GM23338 (cell line): Measurements from ENCODE around the gene KIF20B. TPM values are rescaled to one million over a fixed set of nuclear protein-coding genes. Genes with fewer than 3 reads are reported as not detected.

Source experiments
- ATAC-seq: fragments of 200-7000 bp; cut with Tn5 transposase; 3 replicates; pipeline ENCODE4 v1.9.1; 2020
- DNase-seq: peaks from one replicate; pipeline ENCODE4 v3.0.0-alpha.2; 2015; ENCODE audit warnings: low spot score
- H2AFZ ChIP-seq: fragments of 200-600 bp; sonication (generic); 2 replicates; pipeline ENCODE4 v1.8.0; 2016; ENCODE audit warnings: antibody characterized with exemption, mild to moderate bottlenecking, moderate library complexity
- H3F3A ChIP-seq: fragments of 200-600 bp; sonication (generic); replicated peaks from 2 replicates; pipeline ENCODE4 v1.8.0; 2017; ENCODE audit warnings: antibody characterized with exemption, mixed run types, low read depth
- H3K27ac ChIP-seq: fragments of 200-600 bp; sonication (generic); 2 replicates; pipeline ENCODE4 v1.6.1; 2016; ENCODE audit warnings: low read depth
- H3K27me3 ChIP-seq: fragments of 200-600 bp; sonication (generic); 2 replicates; pipeline ENCODE4 v1.8.0; 2016; ENCODE audit warnings: mild to moderate bottlenecking, mixed run types, moderate library complexity; ENCODE audit not compliant: insufficient read depth
- H3K36me3 ChIP-seq: fragments of 200-600 bp; sonication (generic); 2 replicates; pipeline ENCODE4 v1.8.0; 2016; ENCODE audit warnings: mild to moderate bottlenecking; ENCODE audit not compliant: insufficient read depth
- H3K4me1 ChIP-seq: fragments of 200-600 bp; sonication (generic); 2 replicates; pipeline ENCODE4 v1.8.0; 2016; ENCODE audit warnings: mild to moderate bottlenecking, moderate library complexity; ENCODE audit not compliant: insufficient read depth
- H3K4me2 ChIP-seq: fragments of 200-600 bp; sonication (generic); 2 replicates; pipeline ENCODE4 v1.7.1; 2017; ENCODE audit warnings: mixed run types
- H3K4me3 ChIP-seq: fragments of 200-600 bp; sonication (generic); 2 replicates; pipeline ENCODE4 v1.6.1; 2016; ENCODE audit warnings: mixed run types
- H3K79me2 ChIP-seq: fragments of 200-600 bp; sonication (generic); replicated peaks from 2 replicates; pipeline ENCODE4 v1.8.0; 2017; ENCODE audit warnings: mild to moderate bottlenecking; ENCODE audit not compliant: insufficient read depth
- H3K9me2 ChIP-seq: fragments of 200-600 bp; sonication (generic); 2 replicates; pipeline ENCODE4 v1.8.0; 2017; ENCODE audit not compliant: insufficient read depth
- H4K20me1 ChIP-seq: fragments of 200-600 bp; sonication (generic); replicated peaks from 2 replicates; pipeline ENCODE4 v1.8.0; 2017; ENCODE audit warnings: mild to moderate bottlenecking; ENCODE audit not compliant: insufficient read depth
- H3K27ac Mint-ChIP-seq: 2 replicates; pipeline ENCODE4 v1.8.0; 2020; ENCODE audit warnings: inconsistent platforms, mild to moderate bottlenecking, moderate library complexity, mixed read lengths
- H3K27me3 Mint-ChIP-seq: 3 replicates; pipeline ENCODE4 v1.8.0; 2022; ENCODE audit warnings: low read depth, mild to moderate bottlenecking, moderate library complexity, mixed read lengths, inconsistent platforms; ENCODE audit not compliant: insufficient read depth, poor library complexity
- H3K36me3 Mint-ChIP-seq: 3 replicates; pipeline ENCODE4 v1.8.0; 2021; ENCODE audit warnings: low read depth, mild to moderate bottlenecking, inconsistent platforms, moderate library complexity, mixed read lengths
- H3K4me1 Mint-ChIP-seq: 3 replicates; pipeline ENCODE4 v1.8.0; 2020; ENCODE audit warnings: mild to moderate bottlenecking, inconsistent platforms, mixed read lengths
- H3K4me3 Mint-ChIP-seq: 3 replicates; pipeline ENCODE4 v1.8.0; 2021; ENCODE audit warnings: moderate library complexity, mild to moderate bottlenecking, inconsistent platforms, mixed read lengths
- H3K9me3 Mint-ChIP-seq: 3 replicates; pipeline ENCODE4 v1.8.0; 2020; ENCODE audit warnings: moderate library complexity, mild to moderate bottlenecking, inconsistent platforms, mixed read lengths
- CREB1 ChIP-seq: fragments of 250-450 bp; sonication (Bioruptor Pico); IDR thresholded peaks from 2 replicates; pipeline ENCODE4 v1.5.0; 2020; ENCODE audit warnings: low read depth, mild to moderate bottlenecking, moderate library complexity
- ETS1 ChIP-seq: IDR thresholded peaks from 2 replicates; pipeline ENCODE4 v1.6.1; 2016; ENCODE audit warnings: antibody characterized with exemption
- EZH2 ChIP-seq: fragments of 200-600 bp; sonication (generic); IDR thresholded peaks from one replicate; pipeline ENCODE4 v1.8.0; 2017; ENCODE audit warnings: antibody characterized with exemption, mild to moderate bottlenecking, low read depth; ENCODE audit not compliant: unreplicated experiment
- EZH2phosphoT487 ChIP-seq: fragments of 200-600 bp; sonication (generic); IDR thresholded peaks from one replicate; pipeline ENCODE4 v1.8.1; 2018; ENCODE audit warnings: antibody characterized with exemption; ENCODE audit not compliant: unreplicated experiment
- JUNB ChIP-seq: IDR thresholded peaks from one replicate; pipeline ENCODE4 v1.6.1; 2016; ENCODE audit warnings: antibody characterized with exemption; ENCODE audit not compliant: unreplicated experiment
- NANOG ChIP-seq: IDR thresholded peaks from 2 replicates; pipeline ENCODE4 v1.6.1; 2016; ENCODE audit warnings: antibody characterized with exemption, borderline replicate concordance
- POLR2AphosphoS5 ChIP-seq: IDR thresholded peaks from 2 replicates; pipeline ENCODE4 v1.6.1; 2016; ENCODE audit warnings: antibody characterized with exemption, low read depth
- STAT1 ChIP-seq: IDR thresholded peaks from one replicate; pipeline ENCODE4 v1.6.1; 2016; ENCODE audit warnings: antibody characterized with exemption; ENCODE audit not compliant: unreplicated experiment
- ZNF114 ChIP-seq: fragments of 250-450 bp; sonication (Bioruptor Pico); IDR thresholded peaks from 2 replicates; pipeline ENCODE4 v1.5.0; 2020; ENCODE audit warnings: mild to moderate bottlenecking, moderate library complexity
- ZNF331 ChIP-seq: fragments of 250-450 bp; sonication (Bioruptor Pico); IDR thresholded peaks from 2 replicates; pipeline ENCODE4 v1.5.0; 2020; ENCODE audit warnings: low read depth, mild to moderate bottlenecking, moderate library complexity
- polyA plus RNA-seq: library from polyadenylated mRNA; unstranded; fragments of >200 nt; fragmentation: Nextera tagmentation; extraction: Ambion mirVana; gene quantifications from 2 replicates; pipeline ENCODE4 v1.2.1, GENCODE V29; 2016
- total RNA-seq: library from RNA; depleted of rRNA; stranded (reverse); fragments of >200 nt; shearing (Covaris generic); gene quantifications from 2 replicates; pipeline ENCODE4 v1.2.3, GENCODE V29; 2014
- TF ChIP-seq, protein P1 (sequence below), 2 experiments: fragments of 200-600 bp in 1 of 2; sonication (generic) in 1 of 2; conservative IDR thresholded peaks; 2 replicates each; pipeline versions ENCODE4 v1.5.1 to v1.6.1; 2016 to 2017; ENCODE audit warnings: antibody characterized with exemption in 2 of 2, low read depth in 2 of 2, mild to moderate bottlenecking in 2 of 2, moderate library complexity in 1 of 2
- TF ChIP-seq, protein P2 (sequence below): fragments of 250-450 bp; sonication (Bioruptor Pico); IDR thresholded peaks from 2 replicates; pipeline ENCODE4 v1.5.0; 2020; ENCODE audit warnings: mild to moderate bottlenecking, moderate library complexity
- TF ChIP-seq, protein P3 (sequence below): IDR thresholded peaks from one replicate; pipeline ENCODE4 v1.6.1; 2018; ENCODE audit warnings: antibody characterized with exemption; ENCODE audit not compliant: unreplicated experiment

KIF20B gene
- total and polyA plus RNA-seq, 2 experiments from 2014 or later, result 42.7 to 111 TPM

DNA sequence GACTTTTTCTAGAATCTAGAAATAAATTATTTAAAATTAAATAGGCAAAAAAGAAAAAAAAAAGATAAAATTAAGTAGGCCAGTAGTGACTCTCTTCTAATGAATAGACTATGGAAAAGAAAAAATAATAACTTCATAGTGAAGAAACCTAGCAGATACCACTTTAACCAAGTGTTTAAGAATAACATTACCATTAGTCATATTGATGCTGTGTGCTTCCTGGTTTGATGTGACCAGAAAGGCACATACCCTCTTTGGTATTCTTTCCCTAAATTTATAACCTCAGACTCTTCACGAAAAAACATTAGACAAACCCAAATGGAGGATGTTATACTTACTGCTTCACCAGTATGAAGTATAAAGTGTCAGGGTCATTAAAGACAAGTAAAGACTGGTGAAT, 42.6 kb downstream of the KIF20B start:
- no peak overlapping the region for H3K27ac ChIP-seq
- H3K4me1 Mint-ChIP-seq, result no peaks in the 10 kb centered on the region
- DNase-seq, result no peak
- TF ChIP-seq, protein P1, sequence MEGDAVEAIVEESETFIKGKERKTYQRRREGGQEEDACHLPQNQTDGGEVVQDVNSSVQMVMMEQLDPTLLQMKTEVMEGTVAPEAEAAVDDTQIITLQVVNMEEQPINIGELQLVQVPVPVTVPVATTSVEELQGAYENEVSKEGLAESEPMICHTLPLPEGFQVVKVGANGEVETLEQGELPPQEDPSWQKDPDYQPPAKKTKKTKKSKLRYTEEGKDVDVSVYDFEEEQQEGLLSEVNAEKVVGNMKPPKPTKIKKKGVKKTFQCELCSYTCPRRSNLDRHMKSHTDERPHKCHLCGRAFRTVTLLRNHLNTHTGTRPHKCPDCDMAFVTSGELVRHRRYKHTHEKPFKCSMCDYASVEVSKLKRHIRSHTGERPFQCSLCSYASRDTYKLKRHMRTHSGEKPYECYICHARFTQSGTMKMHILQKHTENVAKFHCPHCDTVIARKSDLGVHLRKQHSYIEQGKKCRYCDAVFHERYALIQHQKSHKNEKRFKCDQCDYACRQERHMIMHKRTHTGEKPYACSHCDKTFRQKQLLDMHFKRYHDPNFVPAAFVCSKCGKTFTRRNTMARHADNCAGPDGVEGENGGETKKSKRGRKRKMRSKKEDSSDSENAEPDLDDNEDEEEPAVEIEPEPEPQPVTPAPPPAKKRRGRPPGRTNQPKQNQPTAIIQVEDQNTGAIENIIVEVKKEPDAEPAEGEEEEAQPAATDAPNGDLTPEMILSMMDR (conservative IDR thresholded peaks at IDR 0.05; ENCODE audit: low read depth in 2 of 2), result no peak
- TF ChIP-seq EZH2 (no peak), ZNF331 (CRISPR knock-in tag) (no peak), ZNF114 (CRISPR knock-in tag) (no peak), JUNB (no peak), CREB1 (CRISPR knock-in tag) (no peak), EZH2phosphoT487 (no peak), STAT1 (no peak), ETS1 (no peak), NANOG (no peak), POLR2AphosphoS5 (no peak)
- TF ChIP-seq, protein P2, sequence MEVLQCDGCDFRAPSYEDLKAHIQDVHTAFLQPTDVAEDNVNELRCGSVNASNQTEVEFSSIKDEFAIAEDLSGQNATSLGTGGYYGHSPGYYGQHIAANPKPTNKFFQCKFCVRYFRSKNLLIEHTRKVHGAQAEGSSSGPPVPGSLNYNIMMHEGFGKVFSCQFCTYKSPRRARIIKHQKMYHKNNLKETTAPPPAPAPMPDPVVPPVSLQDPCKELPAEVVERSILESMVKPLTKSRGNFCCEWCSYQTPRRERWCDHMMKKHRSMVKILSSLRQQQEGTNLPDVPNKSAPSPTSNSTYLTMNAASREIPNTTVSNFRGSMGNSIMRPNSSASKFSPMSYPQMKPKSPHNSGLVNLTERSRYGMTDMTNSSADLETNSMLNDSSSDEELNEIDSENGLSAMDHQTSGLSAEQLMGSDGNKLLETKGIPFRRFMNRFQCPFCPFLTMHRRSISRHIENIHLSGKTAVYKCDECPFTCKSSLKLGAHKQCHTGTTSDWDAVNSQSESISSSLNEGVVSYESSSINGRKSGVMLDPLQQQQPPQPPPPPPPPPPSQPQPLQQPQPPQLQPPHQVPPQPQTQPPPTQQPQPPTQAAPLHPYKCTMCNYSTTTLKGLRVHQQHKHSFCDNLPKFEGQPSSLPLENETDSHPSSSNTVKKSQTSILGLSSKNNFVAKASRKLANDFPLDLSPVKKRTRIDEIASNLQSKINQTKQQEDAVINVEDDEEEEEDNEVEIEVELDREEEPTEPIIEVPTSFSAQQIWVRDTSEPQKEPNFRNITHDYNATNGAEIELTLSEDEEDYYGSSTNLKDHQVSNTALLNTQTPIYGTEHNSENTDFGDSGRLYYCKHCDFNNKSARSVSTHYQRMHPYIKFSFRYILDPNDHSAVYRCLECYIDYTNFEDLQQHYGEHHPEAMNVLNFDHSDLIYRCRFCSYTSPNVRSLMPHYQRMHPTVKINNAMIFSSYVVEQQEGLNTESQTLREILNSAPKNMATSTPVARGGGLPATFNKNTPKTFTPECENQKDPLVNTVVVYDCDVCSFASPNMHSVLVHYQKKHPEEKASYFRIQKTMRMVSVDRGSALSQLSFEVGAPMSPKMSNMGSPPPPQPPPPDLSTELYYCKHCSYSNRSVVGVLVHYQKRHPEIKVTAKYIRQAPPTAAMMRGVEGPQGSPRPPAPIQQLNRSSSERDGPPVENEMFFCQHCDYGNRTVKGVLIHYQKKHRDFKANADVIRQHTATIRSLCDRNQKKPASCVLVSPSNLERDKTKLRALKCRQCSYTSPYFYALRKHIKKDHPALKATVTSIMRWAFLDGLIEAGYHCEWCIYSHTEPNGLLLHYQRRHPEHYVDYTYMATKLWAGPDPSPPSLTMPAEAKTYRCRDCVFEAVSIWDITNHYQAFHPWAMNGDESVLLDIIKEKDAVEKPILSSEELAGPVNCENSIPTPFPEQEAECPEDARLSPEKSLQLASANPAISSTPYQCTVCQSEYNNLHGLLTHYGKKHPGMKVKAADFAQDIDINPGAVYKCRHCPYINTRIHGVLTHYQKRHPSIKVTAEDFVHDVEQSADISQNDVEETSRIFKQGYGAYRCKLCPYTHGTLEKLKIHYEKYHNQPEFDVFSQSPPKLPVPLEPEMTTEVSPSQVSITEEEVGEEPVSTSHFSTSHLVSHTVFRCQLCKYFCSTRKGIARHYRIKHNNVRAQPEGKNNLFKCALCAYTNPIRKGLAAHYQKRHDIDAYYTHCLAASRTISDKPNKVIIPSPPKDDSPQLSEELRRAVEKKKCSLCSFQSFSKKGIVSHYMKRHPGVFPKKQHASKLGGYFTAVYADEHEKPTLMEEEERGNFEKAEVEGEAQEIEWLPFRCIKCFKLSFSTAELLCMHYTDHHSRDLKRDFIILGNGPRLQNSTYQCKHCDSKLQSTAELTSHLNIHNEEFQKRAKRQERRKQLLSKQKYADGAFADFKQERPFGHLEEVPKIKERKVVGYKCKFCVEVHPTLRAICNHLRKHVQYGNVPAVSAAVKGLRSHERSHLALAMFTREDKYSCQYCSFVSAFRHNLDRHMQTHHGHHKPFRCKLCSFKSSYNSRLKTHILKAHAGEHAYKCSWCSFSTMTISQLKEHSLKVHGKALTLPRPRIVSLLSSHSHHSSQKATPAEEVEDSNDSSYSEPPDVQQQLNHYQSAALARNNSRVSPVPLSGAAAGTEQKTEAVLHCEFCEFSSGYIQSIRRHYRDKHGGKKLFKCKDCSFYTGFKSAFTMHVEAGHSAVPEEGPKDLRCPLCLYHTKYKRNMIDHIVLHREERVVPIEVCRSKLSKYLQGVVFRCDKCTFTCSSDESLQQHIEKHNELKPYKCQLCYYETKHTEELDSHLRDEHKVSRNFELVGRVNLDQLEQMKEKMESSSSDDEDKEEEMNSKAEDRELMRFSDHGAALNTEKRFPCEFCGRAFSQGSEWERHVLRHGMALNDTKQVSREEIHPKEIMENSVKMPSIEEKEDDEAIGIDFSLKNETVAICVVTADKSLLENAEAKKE, result no peak
- TF ChIP-seq, protein P3, sequence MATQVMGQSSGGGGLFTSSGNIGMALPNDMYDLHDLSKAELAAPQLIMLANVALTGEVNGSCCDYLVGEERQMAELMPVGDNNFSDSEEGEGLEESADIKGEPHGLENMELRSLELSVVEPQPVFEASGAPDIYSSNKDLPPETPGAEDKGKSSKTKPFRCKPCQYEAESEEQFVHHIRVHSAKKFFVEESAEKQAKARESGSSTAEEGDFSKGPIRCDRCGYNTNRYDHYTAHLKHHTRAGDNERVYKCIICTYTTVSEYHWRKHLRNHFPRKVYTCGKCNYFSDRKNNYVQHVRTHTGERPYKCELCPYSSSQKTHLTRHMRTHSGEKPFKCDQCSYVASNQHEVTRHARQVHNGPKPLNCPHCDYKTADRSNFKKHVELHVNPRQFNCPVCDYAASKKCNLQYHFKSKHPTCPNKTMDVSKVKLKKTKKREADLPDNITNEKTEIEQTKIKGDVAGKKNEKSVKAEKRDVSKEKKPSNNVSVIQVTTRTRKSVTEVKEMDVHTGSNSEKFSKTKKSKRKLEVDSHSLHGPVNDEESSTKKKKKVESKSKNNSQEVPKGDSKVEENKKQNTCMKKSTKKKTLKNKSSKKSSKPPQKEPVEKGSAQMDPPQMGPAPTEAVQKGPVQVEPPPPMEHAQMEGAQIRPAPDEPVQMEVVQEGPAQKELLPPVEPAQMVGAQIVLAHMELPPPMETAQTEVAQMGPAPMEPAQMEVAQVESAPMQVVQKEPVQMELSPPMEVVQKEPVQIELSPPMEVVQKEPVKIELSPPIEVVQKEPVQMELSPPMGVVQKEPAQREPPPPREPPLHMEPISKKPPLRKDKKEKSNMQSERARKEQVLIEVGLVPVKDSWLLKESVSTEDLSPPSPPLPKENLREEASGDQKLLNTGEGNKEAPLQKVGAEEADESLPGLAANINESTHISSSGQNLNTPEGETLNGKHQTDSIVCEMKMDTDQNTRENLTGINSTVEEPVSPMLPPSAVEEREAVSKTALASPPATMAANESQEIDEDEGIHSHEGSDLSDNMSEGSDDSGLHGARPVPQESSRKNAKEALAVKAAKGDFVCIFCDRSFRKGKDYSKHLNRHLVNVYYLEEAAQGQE, result no peak
- ATAC-seq, result no peak
- no peak overlapping the region for H3K4me2 ChIP-seq
- no peaks in the 10 kb centered on the region for H3K27me3 Mint-ChIP-seq
- no peak overlapping the region for H2AFZ ChIP-seq
- H3K9me3 Mint-ChIP-seq, result no peaks in the 10 kb centered on the region
- peaks cover 47% of the 10 kb centered on the region for H3K36me3 Mint-ChIP-seq
- no peaks in the 10 kb centered on the region for H3K4me1 ChIP-seq
- H3F3A ChIP-seq, result no peaks in the 10 kb centered on the region
- H3K9me2 ChIP-seq, result no peaks in the 10 kb centered on the region
- peaks cover 19% of the 10 kb centered on the region for H3K36me3 ChIP-seq
- no peaks in the 10 kb centered on the region for H3K27me3 ChIP-seq
- no peak overlapping the region for H3K4me3 Mint-ChIP-seq
- H3K4me3 ChIP-seq, result no peak overlapping the region
- no peaks in the 10 kb centered on the region; the same call in 1 of the 2 replicates for H4K20me1 ChIP-seq
- no peaks in the 10 kb centered on the region for H3K79me2 ChIP-seq
- H3K27ac Mint-ChIP-seq, result no peak overlapping the region
